Measurements from ENCODE around the gene GLIS1.

GLIS1 gene

GRCh38 chr1:53735681-53736080 is 3.3 kb downstream of the GLIS1 start:
- no peak for DNase-seq (ENCODE audit: low spot score)

DNA sequence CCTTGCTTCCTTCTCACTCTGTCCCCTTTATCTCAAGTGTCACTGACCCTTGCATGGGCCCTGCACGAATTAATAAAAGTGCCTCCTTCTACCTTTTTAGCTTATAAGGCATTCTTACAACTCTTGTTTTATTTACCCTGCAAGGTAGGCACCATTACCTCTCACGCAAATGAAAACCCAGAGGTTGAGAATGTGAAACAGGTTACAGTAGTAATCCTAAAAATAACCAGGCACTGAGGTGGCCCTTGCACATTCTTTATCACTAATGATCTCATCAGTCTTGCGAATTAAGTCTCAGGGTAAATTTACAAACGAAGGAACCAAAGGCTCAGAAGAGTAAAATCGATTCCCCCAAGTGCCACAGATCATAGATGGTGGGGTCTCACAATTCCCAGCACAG is 3.7 kb downstream of the GLIS1 start:
- no peak for DNase-seq (ENCODE audit: low spot score)

- no peak for DNase-seq (ENCODE audit: low spot score)
Measured at GRCh38 chr1:53734650-53735211, 4.2 kb downstream of the GLIS1 start.

DNA sequence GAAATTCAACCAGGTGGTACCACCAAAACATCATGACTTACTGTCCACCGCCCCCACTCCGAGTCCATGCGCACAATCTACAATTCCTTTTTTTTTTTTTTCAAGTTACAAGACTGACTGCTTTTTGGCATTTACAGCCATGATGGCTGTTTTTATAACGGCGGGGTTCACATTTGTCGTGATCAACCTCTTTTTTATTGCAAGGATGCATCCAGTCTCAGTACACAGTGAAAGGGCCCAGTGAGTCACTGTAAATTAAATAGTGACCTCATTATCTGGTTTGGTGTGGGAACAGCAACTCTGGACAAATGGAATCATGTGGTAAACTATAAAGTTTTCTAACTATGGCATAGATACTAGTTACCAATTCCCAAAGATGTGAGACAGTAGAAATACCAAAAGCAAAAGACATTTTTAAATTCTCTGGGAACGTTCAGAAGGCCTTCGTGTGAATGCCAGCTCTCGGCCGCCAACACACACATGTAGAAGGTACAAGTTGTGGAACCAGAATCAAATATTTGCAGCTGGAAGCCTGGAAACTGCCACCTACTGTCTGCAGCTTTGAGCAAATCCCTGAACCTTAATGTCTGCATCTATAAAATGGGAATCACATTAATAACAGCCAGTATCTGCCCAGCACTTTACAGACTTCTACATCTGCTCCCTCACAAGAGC is 4.9 kb downstream of the GLIS1 start:
- DNase-seq (ENCODE audit: low spot score): no peak

DNA sequence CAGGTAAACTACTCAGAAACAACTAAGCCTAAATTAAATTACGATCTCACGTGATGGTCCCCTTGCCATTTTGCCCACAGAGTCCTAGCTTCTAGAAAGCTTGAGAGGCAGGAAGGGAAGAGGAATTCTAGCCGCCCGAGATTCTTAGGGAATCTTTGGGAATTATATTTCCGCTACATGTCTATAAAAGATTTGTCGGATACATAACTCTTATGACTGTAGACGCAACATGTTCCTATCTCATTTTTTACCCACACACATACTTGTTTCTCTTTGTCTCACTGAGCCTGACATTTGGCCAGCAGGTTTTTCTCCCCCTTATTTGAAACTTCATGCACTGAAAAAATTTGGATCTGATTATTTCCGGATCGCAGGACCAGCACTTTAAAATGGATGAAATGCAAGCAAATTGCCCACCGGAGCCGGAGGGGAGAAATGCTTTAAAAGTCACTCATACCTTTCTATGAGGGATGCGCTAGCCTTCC is 5.5 kb downstream of the GLIS1 start:
- DNase-seq (ENCODE audit: low spot score): no peak

DNA sequence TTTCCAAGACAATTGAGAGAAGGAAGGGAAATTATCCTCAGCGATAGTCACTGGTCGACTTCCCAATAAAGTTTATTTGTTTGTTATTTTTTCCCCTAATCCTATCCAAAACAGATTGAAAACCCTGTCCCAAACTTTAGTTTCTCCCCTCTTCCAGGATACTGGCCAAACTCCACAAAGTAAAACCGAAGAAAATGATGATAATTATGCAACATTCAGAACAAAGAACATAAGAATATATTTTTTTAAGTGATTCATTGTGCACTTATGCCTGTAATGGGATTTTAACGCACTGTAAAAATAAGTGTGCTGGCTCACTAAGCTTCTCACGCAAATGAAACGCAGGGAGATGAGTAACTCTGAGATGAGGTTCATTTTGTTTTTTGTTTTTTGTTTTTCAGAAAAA is 6.0 kb downstream of the GLIS1 start:
- no peak for DNase-seq (ENCODE audit: low spot score)

DNA sequence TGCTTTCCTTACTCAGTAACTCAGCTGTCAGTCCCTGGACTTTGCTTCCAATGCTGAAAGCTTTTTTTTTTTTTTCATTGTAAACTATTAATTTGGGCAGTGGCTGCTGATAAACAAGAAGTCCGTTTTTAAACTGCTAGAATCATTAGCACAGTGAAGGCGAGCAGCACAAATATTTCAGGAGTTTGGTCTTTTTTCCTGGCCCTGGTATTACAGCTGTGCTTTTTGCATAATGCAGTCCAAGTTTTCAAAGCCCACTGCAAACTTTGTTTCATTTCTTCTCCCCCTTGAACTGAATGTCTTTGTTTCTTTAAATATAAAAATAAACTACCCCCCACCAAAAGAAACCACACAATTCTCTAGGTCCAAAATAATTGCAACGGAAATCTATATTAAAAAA is 6.6 kb downstream of the GLIS1 start:
- DNase-seq (ENCODE audit: low spot score): no peak

DNA sequence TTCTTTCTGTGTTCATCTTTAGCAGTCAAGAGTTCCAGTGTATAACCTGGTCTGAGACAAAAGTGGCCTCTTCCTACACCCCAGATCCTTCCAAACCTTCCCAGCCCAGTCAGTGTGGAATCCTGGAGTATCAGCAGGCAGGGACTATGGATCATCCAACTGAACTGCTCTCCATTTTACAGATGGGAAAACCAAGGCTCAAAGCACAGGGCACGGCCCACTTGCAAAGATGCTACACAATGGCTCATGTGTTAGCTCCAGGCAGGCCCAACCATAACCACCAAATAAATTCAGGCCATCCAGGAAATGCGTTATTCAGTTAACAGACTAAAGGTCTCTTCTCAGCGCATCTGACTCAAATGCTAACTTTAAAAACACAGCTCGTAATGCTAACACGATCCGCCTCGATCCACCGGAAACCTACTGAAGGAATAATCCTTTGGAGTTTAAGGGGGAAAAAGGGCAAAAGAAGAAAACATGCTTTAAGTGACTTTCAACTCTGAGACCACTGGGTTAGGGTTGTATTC is 7.1 kb downstream of the GLIS1 start:
- no peak for DNase-seq (ENCODE audit: low spot score)

GRCh38 chr1:53731043-53731600 is 7.8 kb downstream of the GLIS1 start:
- no peak for DNase-seq (ENCODE audit: low spot score)

- DNase-seq (ENCODE audit: low spot score): no peak
Measured at GRCh38 chr1:53730224-53730865, 8.6 kb downstream of the GLIS1 start.

- no peak for DNase-seq (ENCODE audit: low spot score)
Measured at GRCh38 chr1:53729456-53730223, 9.3 kb downstream of the GLIS1 start.

- DNase-seq (ENCODE audit: low spot score): no peak
Measured at GRCh38 chr1:53728702-53729455, 10.1 kb downstream of the GLIS1 start.

DNA sequence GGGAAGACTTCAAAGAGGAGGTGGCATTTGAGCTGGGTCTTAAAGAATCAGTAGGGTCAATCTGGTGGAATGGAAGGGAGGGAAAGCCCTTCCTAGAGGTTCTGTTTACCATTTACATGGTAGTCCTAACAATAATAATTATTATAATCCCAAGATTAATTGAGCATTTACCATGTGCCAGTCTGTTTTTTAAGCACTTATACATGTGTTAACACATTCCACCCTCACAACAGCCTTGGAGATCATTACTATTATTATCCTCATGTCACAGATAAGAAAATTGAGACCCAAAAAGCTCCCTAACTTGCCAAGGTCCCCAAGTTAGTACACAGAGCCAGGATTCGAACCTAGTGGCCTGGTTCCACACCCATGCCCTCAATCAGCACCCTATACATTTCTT is 10.8 kb downstream of the GLIS1 start:
- DNase-seq (ENCODE audit: low spot score): no peak

GRCh38 chr1:53727461-53728092 is 11.4 kb downstream of the GLIS1 start:
- no peak for DNase-seq (ENCODE audit: low spot score)

GRCh38 chr1:53726009-53726600 is 12.9 kb downstream of the GLIS1 start:
- no peak for DNase-seq (ENCODE audit: low spot score)

DNA sequence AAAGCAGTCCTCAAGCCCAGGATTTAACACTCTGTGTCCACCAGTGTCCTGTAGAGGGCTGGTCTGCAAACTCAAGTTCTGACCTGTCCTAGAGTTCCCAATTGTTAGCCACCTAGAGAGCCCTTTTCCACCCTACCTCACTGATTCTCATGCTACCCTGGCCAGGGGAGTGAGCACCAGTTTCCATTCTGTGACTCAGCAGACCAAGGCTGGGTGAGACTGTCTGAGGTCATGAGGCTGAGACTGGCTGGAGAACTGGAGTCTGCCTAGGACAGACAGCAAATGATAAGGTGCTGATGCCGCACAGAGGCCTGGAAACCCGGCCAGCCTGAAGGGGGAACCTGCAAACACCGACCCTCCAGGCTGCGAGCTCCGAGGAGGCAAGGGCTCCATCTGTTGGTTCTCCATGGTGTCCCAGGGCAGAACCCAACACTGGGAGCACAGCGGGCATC is 13.7 kb downstream of the GLIS1 start:
- no peak for DNase-seq (ENCODE audit: low spot score)

- DNase-seq (ENCODE audit: low spot score): no peak
Measured at GRCh38 chr1:53722025-53722424, 16.9 kb downstream of the GLIS1 start.

GRCh38 chr1:53721088-53721487 is 17.9 kb downstream of the GLIS1 start:
- no peak for DNase-seq (ENCODE audit: low spot score)

GRCh38 chr1:53719469-53719868 is 19.5 kb downstream of the GLIS1 start:
- DNase-seq (ENCODE audit: low spot score): no peak

GRCh38 chr1:53718443-53718842 is 20.5 kb downstream of the GLIS1 start:
- no peak for DNase-seq (ENCODE audit: low spot score)

Measured in hematopoietic multipotent progenitor cell treated with erythropoietin and hydrocortisone succinate and interleukin-3 and kit ligand, for 15 days (in vitro differentiated cells).